PFSK-1 (cell line): ENCODE measurements around the gene SCN8A.

Experiments
- FOXP2 ChIP-seq: optimal IDR thresholded peaks from 2 replicates; pipeline ENCODE3; 2011; ENCODE audit warnings: borderline replicate concordance, control low read depth, inconsistent platforms; ENCODE audit not compliant: insufficient read depth; ENCODE audit errors: extremely low read length, extremely low read depth
- POLR2AphosphoS5 ChIP-seq: IDR thresholded peaks from 2 replicates; pipeline ENCODE4 v1.6.1; 2012; ENCODE audit warnings: low read depth, mild to moderate bottlenecking, control low read depth, low read length, moderate library complexity
- SIN3A ChIP-seq: IDR thresholded peaks from 2 replicates; pipeline ENCODE4 v1.6.1; 2012; ENCODE audit warnings: mild to moderate bottlenecking, low read length, moderate library complexity, borderline replicate concordance; ENCODE audit not compliant: insufficient read depth
- TAF1 ChIP-seq: IDR thresholded peaks from 2 replicates; pipeline ENCODE4 v1.6.1; 2012; ENCODE audit warnings: low read length, control low read depth, borderline replicate concordance; ENCODE audit not compliant: insufficient read depth
- TF ChIP-seq, protein P1 (sequence below), 2 experiments: IDR thresholded peaks; 2 replicates each; pipeline versions ENCODE4 v1.6.1 to v1.8.0; 2011 to 2012; ENCODE audit warnings: low read depth in 2 of 2, low read length in 2 of 2, control low read depth in 1 of 2, inconsistent platforms in 1 of 2, mild to moderate bottlenecking in 1 of 2, moderate library complexity in 1 of 2; ENCODE audit not compliant: insufficient read depth in 1 of 2

SCN8A gene

DNA sequence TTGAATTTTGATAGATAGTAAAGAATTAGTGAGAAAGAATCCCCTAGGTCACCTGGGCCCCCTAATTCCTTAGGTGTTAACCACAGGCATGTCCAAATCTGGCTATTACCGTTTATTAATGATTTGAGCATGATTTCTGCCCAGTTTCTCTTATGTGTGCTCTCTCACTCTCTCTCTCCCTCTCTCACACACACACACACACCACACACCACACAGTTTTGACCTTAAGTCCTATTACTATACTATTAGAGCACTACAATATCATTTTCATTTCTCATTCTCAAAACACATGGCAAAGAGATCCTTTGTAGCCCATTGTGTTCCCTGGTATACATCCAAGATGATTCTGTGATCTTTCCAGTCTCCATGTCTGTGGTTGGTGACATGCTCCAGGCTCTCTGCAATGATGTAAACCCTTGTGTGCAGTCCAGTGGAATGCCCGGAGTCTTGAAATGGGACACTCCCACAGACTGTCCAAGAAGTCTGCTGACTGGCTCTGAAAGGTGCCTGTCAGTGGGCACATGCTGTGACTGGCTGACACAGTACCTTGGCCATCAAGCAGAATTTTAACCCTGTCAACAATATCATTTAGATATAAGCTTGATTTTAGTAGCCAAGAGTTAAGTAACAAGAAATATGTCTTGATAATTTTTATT lies 161.3 kb downstream of the SCN8A start:
- TF ChIP-seq FOXP2 (no peak), POLR2AphosphoS5 (no peak), TAF1 (no peak)
- TF ChIP-seq, protein P1, sequence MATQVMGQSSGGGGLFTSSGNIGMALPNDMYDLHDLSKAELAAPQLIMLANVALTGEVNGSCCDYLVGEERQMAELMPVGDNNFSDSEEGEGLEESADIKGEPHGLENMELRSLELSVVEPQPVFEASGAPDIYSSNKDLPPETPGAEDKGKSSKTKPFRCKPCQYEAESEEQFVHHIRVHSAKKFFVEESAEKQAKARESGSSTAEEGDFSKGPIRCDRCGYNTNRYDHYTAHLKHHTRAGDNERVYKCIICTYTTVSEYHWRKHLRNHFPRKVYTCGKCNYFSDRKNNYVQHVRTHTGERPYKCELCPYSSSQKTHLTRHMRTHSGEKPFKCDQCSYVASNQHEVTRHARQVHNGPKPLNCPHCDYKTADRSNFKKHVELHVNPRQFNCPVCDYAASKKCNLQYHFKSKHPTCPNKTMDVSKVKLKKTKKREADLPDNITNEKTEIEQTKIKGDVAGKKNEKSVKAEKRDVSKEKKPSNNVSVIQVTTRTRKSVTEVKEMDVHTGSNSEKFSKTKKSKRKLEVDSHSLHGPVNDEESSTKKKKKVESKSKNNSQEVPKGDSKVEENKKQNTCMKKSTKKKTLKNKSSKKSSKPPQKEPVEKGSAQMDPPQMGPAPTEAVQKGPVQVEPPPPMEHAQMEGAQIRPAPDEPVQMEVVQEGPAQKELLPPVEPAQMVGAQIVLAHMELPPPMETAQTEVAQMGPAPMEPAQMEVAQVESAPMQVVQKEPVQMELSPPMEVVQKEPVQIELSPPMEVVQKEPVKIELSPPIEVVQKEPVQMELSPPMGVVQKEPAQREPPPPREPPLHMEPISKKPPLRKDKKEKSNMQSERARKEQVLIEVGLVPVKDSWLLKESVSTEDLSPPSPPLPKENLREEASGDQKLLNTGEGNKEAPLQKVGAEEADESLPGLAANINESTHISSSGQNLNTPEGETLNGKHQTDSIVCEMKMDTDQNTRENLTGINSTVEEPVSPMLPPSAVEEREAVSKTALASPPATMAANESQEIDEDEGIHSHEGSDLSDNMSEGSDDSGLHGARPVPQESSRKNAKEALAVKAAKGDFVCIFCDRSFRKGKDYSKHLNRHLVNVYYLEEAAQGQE (IDR thresholded peaks at IDR 0.05; ENCODE audit: insufficient read depth in 1 of 2, low read depth in 2 of 2, low read length in 2 of 2): no peak

DNA sequence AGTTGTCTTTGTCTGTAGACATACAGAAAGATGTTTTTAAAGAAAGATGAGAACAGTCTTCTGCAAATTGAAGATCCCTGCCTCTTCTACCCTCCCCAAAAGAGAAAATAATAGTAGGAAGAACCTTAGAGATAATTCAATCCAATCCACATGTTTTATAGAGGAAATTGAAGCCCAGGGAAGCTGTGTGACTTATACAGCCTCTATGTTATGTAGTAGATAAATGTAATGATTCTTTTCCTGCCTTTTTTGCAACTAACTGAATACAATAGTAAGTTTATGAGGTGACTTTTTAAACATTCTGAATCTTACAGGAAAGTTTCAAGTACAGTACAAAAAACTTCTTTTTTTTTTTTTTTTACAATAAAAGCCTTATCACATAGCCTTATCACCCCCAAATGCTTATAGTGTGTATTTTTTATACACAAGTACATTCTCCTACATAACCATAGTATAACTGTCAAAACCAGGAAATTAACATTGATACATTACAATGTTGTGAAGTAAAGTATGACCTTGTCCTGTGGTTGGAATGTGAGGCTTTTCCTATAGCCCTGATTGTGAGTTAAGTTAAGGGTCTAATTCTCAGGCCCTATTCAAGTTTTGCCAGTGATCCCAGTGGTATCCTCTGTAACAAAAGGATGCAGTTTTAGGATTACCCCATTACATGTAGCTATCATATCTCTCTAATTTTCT lies 163.1 kb downstream of the SCN8A start:
- TF ChIP-seq, protein P1 (IDR thresholded peaks at IDR 0.05; ENCODE audit: insufficient read depth in 1 of 2, low read depth in 2 of 2, low read length in 2 of 2): no peak
- TF ChIP-seq FOXP2 (no peak), SIN3A (no peak), POLR2AphosphoS5 (no peak), TAF1 (no peak)

DNA sequence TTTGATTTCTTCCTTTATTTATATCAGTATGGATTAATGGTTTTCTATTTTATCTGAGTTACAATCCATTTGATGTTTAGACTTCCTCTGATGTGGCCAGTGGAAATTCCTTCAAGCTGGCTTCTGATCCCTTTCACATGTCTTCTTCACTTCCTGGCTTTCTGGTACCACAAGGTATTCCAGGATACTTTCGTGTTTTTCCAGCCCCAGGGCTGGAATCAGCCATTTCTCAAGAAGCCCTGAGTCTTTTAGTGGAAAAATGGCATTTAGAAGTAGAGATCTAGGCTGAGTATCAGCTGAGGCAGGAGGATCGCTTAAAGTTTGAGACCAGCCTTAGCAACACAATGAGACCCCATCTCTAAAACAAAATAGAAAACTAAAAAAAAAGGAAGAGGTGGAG lies 164.2 kb downstream of the SCN8A start:
- TF ChIP-seq, protein P1 (IDR thresholded peaks at IDR 0.05; ENCODE audit: insufficient read depth in 1 of 2, low read depth in 2 of 2, low read length in 2 of 2): no peak
- no peak for TF ChIP-seq TAF1
- TF ChIP-seq FOXP2: no peak
- no peak for TF ChIP-seq POLR2AphosphoS5
- TF ChIP-seq SIN3A: no peak

DNA sequence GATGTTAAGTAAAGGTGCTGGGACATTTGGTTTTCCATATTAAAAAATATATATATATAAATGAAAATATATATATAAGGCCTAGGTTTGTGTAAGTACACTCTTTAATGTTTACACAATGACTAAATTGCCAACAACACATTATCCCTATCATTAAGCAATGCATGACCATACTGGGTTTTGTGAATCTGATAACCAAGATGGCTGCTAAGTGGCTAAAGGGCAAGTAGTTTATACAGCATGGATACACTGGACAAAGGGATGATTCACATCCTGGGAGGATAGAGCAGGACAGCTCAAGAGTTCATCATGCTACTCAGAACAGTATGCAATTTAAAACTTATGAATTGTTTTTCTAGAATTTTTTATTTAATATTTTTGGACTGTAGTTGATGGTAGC lies 168.1 kb downstream of the SCN8A start:
- no peak for TF ChIP-seq FOXP2
- TF ChIP-seq SIN3A: no peak
- no peak for TF ChIP-seq POLR2AphosphoS5
- no peak for TF ChIP-seq TAF1
- TF ChIP-seq, protein P1 (IDR thresholded peaks at IDR 0.05; ENCODE audit: insufficient read depth in 1 of 2, low read depth in 2 of 2, low read length in 2 of 2): no peak

DNA sequence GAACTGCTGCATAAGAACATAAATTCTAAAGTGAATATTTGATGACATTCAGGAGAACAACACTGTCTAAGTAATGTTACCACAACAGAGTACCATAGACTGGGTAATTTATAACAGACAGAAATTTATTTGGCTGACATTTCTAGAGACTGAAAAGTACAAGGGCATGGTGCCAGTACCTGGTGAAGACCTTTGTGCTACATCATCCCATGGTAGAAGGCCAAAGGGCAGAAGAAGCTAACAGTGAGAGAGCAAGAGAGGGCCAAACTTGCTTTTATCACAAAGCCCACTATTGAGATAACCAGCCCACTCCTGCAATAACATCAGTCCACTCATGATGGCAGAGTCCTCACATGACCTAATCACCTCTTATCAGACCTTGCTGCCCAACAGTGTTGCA lies 168.7 kb downstream of the SCN8A start:
- no peak for TF ChIP-seq SIN3A
- TF ChIP-seq FOXP2: no peak
